ENCODE data around the gene ZDHHC14.

DNA sequence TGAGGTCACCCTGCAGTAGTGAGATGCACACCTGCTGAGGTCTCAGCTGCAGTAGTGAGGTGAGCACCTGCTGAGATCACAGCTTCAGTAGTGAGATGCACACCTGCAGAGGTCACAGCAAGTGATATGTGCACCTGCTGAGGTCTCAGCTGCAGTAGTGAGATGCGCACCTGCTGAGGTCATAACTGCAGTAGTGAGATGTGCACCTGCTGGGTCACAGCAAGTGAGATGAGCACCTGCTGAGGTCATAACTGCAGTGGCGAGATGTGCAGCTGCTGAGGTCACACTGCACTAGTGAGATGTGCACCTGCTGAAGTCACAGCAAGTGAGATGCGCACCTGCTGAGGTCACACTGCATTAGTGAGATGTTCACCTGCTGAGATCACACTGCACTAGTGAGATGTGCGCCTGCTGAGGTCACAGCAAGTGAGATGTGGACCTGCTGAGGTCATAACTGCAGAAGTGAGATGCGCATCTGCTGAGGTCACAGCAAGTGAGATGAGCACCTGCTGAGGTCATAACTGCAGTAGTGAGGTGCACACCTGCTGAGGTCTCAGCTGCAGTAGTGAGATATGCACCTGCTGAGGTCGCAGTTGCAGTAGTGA, 20.8 kb downstream of the ZDHHC14 start:
- TF ChIP-seq, protein P1, sequence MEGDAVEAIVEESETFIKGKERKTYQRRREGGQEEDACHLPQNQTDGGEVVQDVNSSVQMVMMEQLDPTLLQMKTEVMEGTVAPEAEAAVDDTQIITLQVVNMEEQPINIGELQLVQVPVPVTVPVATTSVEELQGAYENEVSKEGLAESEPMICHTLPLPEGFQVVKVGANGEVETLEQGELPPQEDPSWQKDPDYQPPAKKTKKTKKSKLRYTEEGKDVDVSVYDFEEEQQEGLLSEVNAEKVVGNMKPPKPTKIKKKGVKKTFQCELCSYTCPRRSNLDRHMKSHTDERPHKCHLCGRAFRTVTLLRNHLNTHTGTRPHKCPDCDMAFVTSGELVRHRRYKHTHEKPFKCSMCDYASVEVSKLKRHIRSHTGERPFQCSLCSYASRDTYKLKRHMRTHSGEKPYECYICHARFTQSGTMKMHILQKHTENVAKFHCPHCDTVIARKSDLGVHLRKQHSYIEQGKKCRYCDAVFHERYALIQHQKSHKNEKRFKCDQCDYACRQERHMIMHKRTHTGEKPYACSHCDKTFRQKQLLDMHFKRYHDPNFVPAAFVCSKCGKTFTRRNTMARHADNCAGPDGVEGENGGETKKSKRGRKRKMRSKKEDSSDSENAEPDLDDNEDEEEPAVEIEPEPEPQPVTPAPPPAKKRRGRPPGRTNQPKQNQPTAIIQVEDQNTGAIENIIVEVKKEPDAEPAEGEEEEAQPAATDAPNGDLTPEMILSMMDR (IDR thresholded peaks at IDR 0.05; ENCODE audit: insufficient read depth, low read length) = no peak
- no peak for TF ChIP-seq POLR2AphosphoS5 (IDR thresholded peaks at IDR 0.05; ENCODE audit: low read depth)
- TF ChIP-seq GABPA (IDR thresholded peaks at IDR 0.05; ENCODE audit: low read depth) = no peak
- TF ChIP-seq, protein P2, sequence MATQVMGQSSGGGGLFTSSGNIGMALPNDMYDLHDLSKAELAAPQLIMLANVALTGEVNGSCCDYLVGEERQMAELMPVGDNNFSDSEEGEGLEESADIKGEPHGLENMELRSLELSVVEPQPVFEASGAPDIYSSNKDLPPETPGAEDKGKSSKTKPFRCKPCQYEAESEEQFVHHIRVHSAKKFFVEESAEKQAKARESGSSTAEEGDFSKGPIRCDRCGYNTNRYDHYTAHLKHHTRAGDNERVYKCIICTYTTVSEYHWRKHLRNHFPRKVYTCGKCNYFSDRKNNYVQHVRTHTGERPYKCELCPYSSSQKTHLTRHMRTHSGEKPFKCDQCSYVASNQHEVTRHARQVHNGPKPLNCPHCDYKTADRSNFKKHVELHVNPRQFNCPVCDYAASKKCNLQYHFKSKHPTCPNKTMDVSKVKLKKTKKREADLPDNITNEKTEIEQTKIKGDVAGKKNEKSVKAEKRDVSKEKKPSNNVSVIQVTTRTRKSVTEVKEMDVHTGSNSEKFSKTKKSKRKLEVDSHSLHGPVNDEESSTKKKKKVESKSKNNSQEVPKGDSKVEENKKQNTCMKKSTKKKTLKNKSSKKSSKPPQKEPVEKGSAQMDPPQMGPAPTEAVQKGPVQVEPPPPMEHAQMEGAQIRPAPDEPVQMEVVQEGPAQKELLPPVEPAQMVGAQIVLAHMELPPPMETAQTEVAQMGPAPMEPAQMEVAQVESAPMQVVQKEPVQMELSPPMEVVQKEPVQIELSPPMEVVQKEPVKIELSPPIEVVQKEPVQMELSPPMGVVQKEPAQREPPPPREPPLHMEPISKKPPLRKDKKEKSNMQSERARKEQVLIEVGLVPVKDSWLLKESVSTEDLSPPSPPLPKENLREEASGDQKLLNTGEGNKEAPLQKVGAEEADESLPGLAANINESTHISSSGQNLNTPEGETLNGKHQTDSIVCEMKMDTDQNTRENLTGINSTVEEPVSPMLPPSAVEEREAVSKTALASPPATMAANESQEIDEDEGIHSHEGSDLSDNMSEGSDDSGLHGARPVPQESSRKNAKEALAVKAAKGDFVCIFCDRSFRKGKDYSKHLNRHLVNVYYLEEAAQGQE (IDR thresholded peaks at IDR 0.05; ENCODE audit: insufficient replicate concordance, low read depth) = no peak
